ENCODE data around the gene PLCH1. TPM values are rescaled to one million over a fixed set of nuclear protein-coding genes. Genes with fewer than 3 reads are reported as not detected.

The PLCH1 gene
- total RNA-seq, 1 donor from 2014 or later, result 2.9 TPM

- no peaks in the 10 kb centered on the region for H3K27me3 ChIP-seq (ENCODE audit: control insufficient read depth, insufficient read depth, low read length)
- DNase-seq (ENCODE audit: low read depth), result no peak
- no peak overlapping the region for H3K4me3 ChIP-seq (ENCODE audit: low read depth, low read length)
- H3K36me3 ChIP-seq (ENCODE audit: control insufficient read depth, insufficient read depth, low read length), result peaks cover 1% of the 10 kb centered on the region
- TF ChIP-seq CTCF (IDR thresholded peaks at IDR 0.05; ENCODE audit: insufficient read depth, low read length, poor library complexity, severe bottlenecking), result no peak
These were observed 227.0 kb downstream of the PLCH1 start for GRCh38 chr3:155517903-155518302.

GRCh38 chr3:155516439-155516838, 228.4 kb downstream of the PLCH1 start:
- Histone ChIP-seq H3K4me3 (ENCODE audit: low read depth, low read length) (no peak overlapping the region), H3K36me3 (ENCODE audit: control insufficient read depth, insufficient read depth, low read length) (peaks cover 1% of the 10 kb centered on the region), H3K27me3 (ENCODE audit: control insufficient read depth, insufficient read depth, low read length) (no peaks in the 10 kb centered on the region)
- no peak for DNase-seq (ENCODE audit: low read depth)
- TF ChIP-seq CTCF (IDR thresholded peaks at IDR 0.05; ENCODE audit: insufficient read depth, low read length, poor library complexity, severe bottlenecking), result no peak

- peaks cover 1% of the 10 kb centered on the region for H3K36me3 ChIP-seq (ENCODE audit: control insufficient read depth, insufficient read depth, low read length)
- no peak for TF ChIP-seq CTCF (IDR thresholded peaks at IDR 0.05; ENCODE audit: insufficient read depth, low read length, poor library complexity, severe bottlenecking)
- H3K4me3 ChIP-seq (ENCODE audit: low read depth, low read length), result no peak overlapping the region
- H3K27me3 ChIP-seq (ENCODE audit: control insufficient read depth, insufficient read depth, low read length), result no peaks in the 10 kb centered on the region
- no peak for DNase-seq (ENCODE audit: low read depth)
These were observed 232.0 kb downstream of the PLCH1 start for GRCh38 chr3:155512867-155513261.

GRCh38 chr3:155512175-155512866, 232.6 kb downstream of the PLCH1 start:
- TF ChIP-seq CTCF (IDR thresholded peaks at IDR 0.05; ENCODE audit: insufficient read depth, low read length, poor library complexity, severe bottlenecking), result no peak
- no peaks in the 10 kb centered on the region for H3K27me3 ChIP-seq (ENCODE audit: control insufficient read depth, insufficient read depth, low read length)
- DNase-seq (ENCODE audit: low read depth), result no peak
- peaks cover 1% of the 10 kb centered on the region for H3K36me3 ChIP-seq (ENCODE audit: control insufficient read depth, insufficient read depth, low read length)
- no peak overlapping the region for H3K4me3 ChIP-seq (ENCODE audit: low read depth, low read length)

GRCh38 chr3:155504682-155505081, 240.2 kb downstream of the PLCH1 start:
- Histone ChIP-seq H3K36me3 (ENCODE audit: control insufficient read depth, insufficient read depth, low read length) (no peaks in the 10 kb centered on the region), H3K27me3 (ENCODE audit: control insufficient read depth, insufficient read depth, low read length) (no peaks in the 10 kb centered on the region), H3K4me3 (ENCODE audit: low read depth, low read length) (no peak overlapping the region)
- TF ChIP-seq CTCF (IDR thresholded peaks at IDR 0.05; ENCODE audit: insufficient read depth, low read length, poor library complexity, severe bottlenecking), result no peak
- no peak for DNase-seq (ENCODE audit: low read depth)

GRCh38 chr3:155502630-155503029, 242.2 kb downstream of the PLCH1 start:
- no peaks in the 10 kb centered on the region for H3K27me3 ChIP-seq (ENCODE audit: control insufficient read depth, insufficient read depth, low read length)
- H3K4me3 ChIP-seq (ENCODE audit: low read depth, low read length), result no peak overlapping the region

More at GRCh38 chr3:155502630-155503029, 242.2 kb downstream of the PLCH1 start:
- no peaks in the 10 kb centered on the region for H3K36me3 ChIP-seq (ENCODE audit: control insufficient read depth, insufficient read depth, low read length)
- no peak for TF ChIP-seq CTCF (IDR thresholded peaks at IDR 0.05; ENCODE audit: insufficient read depth, low read length, poor library complexity, severe bottlenecking)
- DNase-seq (ENCODE audit: low read depth), result no peak
